22Rv1 (cell line): Measurements from ENCODE around the gene KIAA1671.

Source experiments
- ZFX ChIP-seq: fragments of 450-650 bp; IDR thresholded peaks from 2 replicates; pipeline ENCODE4 v1.6.1; 2017; ENCODE audit warnings: antibody characterized with exemption, borderline replicate concordance
- TF ChIP-seq, protein P1 (sequence below): fragments of 450-650 bp; IDR thresholded peaks from 2 replicates; pipeline ENCODE4 v1.5.1; 2017; ENCODE audit warnings: mild to moderate bottlenecking

DNA sequence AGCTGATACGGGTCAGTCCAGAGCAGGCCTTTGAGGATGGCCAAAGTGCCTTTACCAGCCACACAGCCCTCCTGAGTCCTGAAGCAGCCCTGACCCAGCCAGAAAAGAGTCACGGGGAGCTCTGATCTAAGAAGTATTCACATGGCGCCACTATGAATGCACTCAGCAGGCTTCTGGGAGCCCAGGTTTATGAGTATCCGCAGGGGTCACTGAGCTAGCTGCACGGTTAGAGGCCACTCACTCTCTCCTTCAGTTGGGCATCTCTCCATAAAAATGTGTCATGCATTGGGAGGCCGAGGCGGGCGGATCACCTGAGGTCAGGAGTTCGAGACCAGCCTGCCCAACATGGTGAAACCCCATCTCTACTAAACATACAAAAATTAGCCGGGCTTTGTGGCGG lies 10.3 kb downstream of the KIAA1671 start:
- TF ChIP-seq, protein P1, sequence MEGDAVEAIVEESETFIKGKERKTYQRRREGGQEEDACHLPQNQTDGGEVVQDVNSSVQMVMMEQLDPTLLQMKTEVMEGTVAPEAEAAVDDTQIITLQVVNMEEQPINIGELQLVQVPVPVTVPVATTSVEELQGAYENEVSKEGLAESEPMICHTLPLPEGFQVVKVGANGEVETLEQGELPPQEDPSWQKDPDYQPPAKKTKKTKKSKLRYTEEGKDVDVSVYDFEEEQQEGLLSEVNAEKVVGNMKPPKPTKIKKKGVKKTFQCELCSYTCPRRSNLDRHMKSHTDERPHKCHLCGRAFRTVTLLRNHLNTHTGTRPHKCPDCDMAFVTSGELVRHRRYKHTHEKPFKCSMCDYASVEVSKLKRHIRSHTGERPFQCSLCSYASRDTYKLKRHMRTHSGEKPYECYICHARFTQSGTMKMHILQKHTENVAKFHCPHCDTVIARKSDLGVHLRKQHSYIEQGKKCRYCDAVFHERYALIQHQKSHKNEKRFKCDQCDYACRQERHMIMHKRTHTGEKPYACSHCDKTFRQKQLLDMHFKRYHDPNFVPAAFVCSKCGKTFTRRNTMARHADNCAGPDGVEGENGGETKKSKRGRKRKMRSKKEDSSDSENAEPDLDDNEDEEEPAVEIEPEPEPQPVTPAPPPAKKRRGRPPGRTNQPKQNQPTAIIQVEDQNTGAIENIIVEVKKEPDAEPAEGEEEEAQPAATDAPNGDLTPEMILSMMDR, result no peak
- TF ChIP-seq ZFX, result no peak
